ENCODE results near the gene RTEL1.

DNA sequence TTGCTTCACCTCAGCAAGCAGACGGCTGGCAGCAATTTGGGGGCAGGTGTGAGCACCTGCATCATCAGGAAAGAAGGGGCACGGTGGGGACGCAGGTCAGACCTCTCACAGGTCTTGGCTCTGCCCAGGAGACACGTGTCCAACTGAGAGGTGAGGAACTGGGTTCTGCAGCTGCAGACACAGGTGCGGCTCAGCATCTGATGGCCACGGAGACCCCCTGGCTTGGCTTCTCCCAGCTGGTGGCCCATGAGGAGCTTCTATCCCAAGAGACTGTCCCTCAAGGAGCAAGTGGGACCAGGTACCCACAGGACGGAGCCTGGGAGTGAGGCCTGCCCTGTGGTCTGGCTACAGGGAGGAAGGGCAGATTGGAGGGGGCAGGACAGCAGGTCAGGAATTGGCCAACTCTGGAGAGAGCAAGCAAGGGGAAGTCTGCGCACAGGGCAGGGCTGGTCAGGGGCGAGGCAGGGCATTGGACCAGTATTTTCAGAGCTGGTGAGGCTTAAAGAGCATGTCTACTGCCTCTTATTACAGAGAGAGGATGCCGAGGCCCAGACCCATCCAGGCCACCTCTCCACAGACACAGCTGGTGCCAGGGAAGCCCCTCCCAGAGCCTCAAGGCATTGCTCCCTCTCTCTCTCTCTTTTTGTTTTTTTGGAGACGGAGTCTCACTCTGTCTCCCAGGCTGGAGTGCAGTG, 9.1 kb upstream of the RTEL1 start:
- TF ChIP-seq, protein P1, sequence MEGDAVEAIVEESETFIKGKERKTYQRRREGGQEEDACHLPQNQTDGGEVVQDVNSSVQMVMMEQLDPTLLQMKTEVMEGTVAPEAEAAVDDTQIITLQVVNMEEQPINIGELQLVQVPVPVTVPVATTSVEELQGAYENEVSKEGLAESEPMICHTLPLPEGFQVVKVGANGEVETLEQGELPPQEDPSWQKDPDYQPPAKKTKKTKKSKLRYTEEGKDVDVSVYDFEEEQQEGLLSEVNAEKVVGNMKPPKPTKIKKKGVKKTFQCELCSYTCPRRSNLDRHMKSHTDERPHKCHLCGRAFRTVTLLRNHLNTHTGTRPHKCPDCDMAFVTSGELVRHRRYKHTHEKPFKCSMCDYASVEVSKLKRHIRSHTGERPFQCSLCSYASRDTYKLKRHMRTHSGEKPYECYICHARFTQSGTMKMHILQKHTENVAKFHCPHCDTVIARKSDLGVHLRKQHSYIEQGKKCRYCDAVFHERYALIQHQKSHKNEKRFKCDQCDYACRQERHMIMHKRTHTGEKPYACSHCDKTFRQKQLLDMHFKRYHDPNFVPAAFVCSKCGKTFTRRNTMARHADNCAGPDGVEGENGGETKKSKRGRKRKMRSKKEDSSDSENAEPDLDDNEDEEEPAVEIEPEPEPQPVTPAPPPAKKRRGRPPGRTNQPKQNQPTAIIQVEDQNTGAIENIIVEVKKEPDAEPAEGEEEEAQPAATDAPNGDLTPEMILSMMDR (IDR thresholded peaks at IDR 0.05) = no peak
- TF ChIP-seq POLR2A (IDR thresholded peaks at IDR 0.05) = no peak
- TF ChIP-seq POLR2AphosphoS5 (IDR thresholded peaks at IDR 0.05) = no peak
- TF ChIP-seq EP300 (IDR thresholded peaks at IDR 0.05) = no peak
